Esophagus squamous epithelium (tissue), 5 donors: ENCODE data around the gene PNPLA4. TPM values are rescaled to one million over a fixed set of nuclear protein-coding genes. Genes with fewer than 3 reads are reported as not detected.

Experiments used
- DNase-seq: peaks from one replicate; lab custom pipeline; 2025; lab: John Stamatoyannopoulos, UW
- H3K27ac ChIP-seq, 4 donors: fragments of 200-600 bp; sonication (generic); one replicate each; pipeline ENCODE4 v1.5.1; 2016 to 2019; ENCODE audit warnings: mild to moderate bottlenecking in 1 of 4
- H3K27me3 ChIP-seq, 4 donors: fragments of 200-600 bp; sonication (generic); 1 replicate in 3 of 4; 2 replicates in 1 of 4; pipeline versions ENCODE4 v1.5.1 to v1.6.0; 2017 to 2021; ENCODE audit warnings: antibody characterized with exemption in 1 of 4
- H3K36me3 ChIP-seq, 3 donors: fragments of 200-600 bp; sonication (generic); one replicate each; pipeline ENCODE4 v1.5.1; 2016 to 2019
- H3K4me1 ChIP-seq, 3 donors: fragments of 200-600 bp; sonication (generic); one replicate each; pipeline ENCODE4 v1.5.1; 2017 to 2019
- H3K4me3 ChIP-seq, 4 donors: fragments of 200-600 bp; sonication (generic); 1 replicate in 3 of 4; 2 replicates in 1 of 4; pipeline ENCODE4 v1.5.1; 2016 to 2019; ENCODE audit warnings: mild to moderate bottlenecking in 2 of 4, moderate library complexity in 1 of 4
- H3K9me3 ChIP-seq, 3 donors: fragments of 200-600 bp; sonication (generic); one replicate each; pipeline ENCODE4 v1.5.1; 2016 to 2019
- POLR2A ChIP-seq, 4 donors: fragments of 450-650 bp; IDR thresholded peaks; one replicate each; pipeline ENCODE4 v1.6.1; 2017; ENCODE audit warnings: antibody characterized with exemption in 4 of 4, mild to moderate bottlenecking in 4 of 4, moderate library complexity in 3 of 4
- WGBS, 2 donors: methylation state at CpG; one replicate each; pipeline ENCODE4 v1.1.5; 2018; 5-methylcytosine and 5-hydroxymethylcytosine counted together
- intact Hi-C: fragments of 100-400 bp; cut with DNase I; formaldehyde crosslinking; loops from one replicate; pipeline ENCODE4 v1.15.0; 2022
- total RNA-seq, 4 donors: library from RNA; depleted of rRNA; stranded (reverse); fragments of >200 nt; gene quantifications; one replicate each; pipeline ENCODE4 v1.1.0, GENCODE V29; 2016
- TF ChIP-seq, protein P1 (sequence below), 6 experiments: fragments of 450-650 bp in 4 of 6; fragments of 200-600 bp in 2 of 6; sonication (generic) in 2 of 6; IDR thresholded peaks; one replicate each; pipeline ENCODE4 v1.5.1; 2016 to 2019; ENCODE audit warnings: antibody characterized with exemption in 6 of 6, mild to moderate bottlenecking in 4 of 6, moderate library complexity in 4 of 6
- donor health status: DM: yes; HTN: yes; CAD: no.

The PNPLA4 gene
- total RNA-seq, 4 donors from 2014 or later = 8.6 to 33.8 (median 12.7) TPM

DNA sequence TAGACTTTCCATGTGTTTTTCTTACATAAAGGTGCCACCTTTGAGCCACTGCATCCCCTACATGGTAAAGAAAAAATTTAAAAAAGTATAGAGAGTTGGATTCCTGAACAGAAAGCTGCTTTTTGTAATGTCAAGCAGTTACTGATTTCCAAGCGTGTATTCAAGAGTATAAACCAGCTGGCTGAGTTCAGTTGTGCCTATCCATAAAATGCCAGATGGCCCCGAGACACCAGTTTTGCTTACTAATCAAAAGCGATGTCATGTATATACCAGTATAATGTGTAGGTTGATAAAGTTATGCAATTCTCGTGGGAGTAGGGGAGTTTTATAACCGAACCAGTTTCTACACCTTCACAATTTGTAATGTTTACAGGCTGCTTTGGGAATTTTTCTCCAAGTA lies 26.2 kb upstream of the PNPLA4 start:
- no peak overlapping the region for H3K4me3 ChIP-seq
- TF ChIP-seq, protein P1, sequence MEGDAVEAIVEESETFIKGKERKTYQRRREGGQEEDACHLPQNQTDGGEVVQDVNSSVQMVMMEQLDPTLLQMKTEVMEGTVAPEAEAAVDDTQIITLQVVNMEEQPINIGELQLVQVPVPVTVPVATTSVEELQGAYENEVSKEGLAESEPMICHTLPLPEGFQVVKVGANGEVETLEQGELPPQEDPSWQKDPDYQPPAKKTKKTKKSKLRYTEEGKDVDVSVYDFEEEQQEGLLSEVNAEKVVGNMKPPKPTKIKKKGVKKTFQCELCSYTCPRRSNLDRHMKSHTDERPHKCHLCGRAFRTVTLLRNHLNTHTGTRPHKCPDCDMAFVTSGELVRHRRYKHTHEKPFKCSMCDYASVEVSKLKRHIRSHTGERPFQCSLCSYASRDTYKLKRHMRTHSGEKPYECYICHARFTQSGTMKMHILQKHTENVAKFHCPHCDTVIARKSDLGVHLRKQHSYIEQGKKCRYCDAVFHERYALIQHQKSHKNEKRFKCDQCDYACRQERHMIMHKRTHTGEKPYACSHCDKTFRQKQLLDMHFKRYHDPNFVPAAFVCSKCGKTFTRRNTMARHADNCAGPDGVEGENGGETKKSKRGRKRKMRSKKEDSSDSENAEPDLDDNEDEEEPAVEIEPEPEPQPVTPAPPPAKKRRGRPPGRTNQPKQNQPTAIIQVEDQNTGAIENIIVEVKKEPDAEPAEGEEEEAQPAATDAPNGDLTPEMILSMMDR (IDR thresholded peaks at IDR 0.05) = no peak
- no peak for TF ChIP-seq POLR2A (IDR thresholded peaks at IDR 0.05)
- no peak for DNase-seq
- no peaks in the 10 kb centered on the region for H3K4me1 ChIP-seq
- WGBS, 2 donors = 21 to 55% methylated on average over 5 of the region's 5 CpGs
- no peaks in the 10 kb centered on the region for H3K27me3 ChIP-seq
- H3K36me3 ChIP-seq = no peaks in the 10 kb centered on the region
- H3K9me3 ChIP-seq = no peaks in the 10 kb centered on the region
- H3K27ac ChIP-seq = no peak overlapping the region
- intact Hi-C loops = no loop called here

DNA sequence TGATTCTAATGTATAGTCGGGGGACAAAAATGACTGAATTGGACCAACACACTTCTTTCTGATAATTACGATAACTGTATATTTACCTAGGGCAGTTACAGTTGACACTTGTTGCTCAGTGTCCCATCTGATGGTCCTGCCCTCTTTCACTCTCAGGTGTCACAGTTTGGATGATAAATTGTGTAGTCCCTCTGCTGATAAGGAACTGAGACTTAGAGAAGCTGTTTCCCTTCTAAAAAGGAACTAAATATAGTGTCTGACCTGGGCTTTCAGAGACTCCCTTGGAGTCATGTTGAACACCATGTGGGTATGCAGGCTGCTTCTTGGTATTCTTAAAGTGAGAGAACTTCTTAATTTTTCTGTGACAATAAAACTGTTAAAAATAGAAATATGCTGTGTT lies 23.7 kb upstream of the PNPLA4 start:
- no peak for TF ChIP-seq POLR2A (IDR thresholded peaks at IDR 0.05)
- TF ChIP-seq, protein P1 (IDR thresholded peaks at IDR 0.05) = no peak
- Histone ChIP-seq H3K9me3 (no peaks in the 10 kb centered on the region), H3K36me3 (no peaks in the 10 kb centered on the region), H3K27ac (no peak overlapping the region), H3K27me3 (no peaks in the 10 kb centered on the region), H3K4me1 (no peaks in the 10 kb centered on the region), H3K4me3 (no peak overlapping the region)
- intact Hi-C loops = no loop called here
- DNase-seq = no peak
- WGBS, 2 donors = 80 to 90% methylated on average over 2 of the region's 2 CpGs

DNA sequence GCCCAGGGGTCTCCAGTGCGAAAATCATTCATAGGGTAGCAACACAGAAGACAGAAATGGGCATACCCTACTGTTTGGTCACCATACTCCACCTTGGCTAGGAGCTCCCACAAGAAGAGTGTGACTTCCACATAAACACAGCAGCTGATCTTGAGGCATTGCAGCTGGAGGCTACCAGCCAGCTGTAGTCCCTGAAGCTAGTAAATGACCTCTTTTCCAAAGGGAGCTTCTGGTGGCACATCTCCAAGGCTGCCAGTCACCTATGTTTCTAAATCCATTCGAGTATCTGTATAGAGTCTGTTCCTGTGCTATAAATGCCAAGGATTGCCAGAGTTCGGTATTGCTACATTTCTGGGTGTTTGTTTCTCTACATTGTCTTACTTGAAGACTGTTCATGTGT lies 21.3 kb upstream of the PNPLA4 start:
- Histone ChIP-seq H3K27ac (no peak overlapping the region), H3K9me3 (no peaks in the 10 kb centered on the region), H3K27me3 (no peaks in the 10 kb centered on the region), H3K4me3 (no peak overlapping the region), H3K36me3 (no peaks in the 10 kb centered on the region), H3K4me1 (no peaks in the 10 kb centered on the region)
- intact Hi-C loops = no loop called here
- 59 to 66% methylated on average over 3 of the region's 3 CpGs for WGBS, 2 donors
- no peak for TF ChIP-seq POLR2A (IDR thresholded peaks at IDR 0.05)
- TF ChIP-seq, protein P1 (IDR thresholded peaks at IDR 0.05) = no peak
- no peak for DNase-seq

DNA sequence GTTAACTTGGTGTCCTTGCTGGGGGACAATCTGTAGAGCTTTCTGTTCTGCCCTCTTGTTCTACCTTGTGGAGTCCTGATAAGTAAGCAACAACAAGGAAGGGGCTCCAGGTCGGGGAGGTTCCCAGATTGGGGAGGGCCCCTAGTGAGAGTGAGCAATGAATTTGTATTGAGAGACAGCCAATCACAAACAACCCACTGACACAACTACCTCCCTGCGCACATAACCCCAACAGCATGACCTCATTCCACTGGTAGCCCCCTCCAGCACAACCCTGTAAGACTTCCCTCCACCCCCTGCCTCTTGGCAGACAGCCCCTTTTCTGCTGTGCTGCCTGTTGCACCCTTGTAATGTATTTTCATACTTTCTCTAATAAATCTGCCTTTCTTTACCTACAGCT lies 19.7 kb upstream of the PNPLA4 start:
- H3K4me3 ChIP-seq = no peak overlapping the region
- intact Hi-C loops = no loop called here
- H3K36me3 ChIP-seq = no peaks in the 10 kb centered on the region
- WGBS, 2 donors = 71 to 80% methylated on average over 1 to 2 of the region's 2 CpGs
- H3K27ac ChIP-seq = no peak overlapping the region
- no peaks in the 10 kb centered on the region for H3K4me1 ChIP-seq
- no peak for TF ChIP-seq POLR2A (IDR thresholded peaks at IDR 0.05)
- TF ChIP-seq, protein P1 (IDR thresholded peaks at IDR 0.05) = no peak
- H3K9me3 ChIP-seq = no peaks in the 10 kb centered on the region
- no peak for DNase-seq
- no peaks in the 10 kb centered on the region for H3K27me3 ChIP-seq

- no peak overlapping the region for H3K27ac ChIP-seq
- H3K27me3 ChIP-seq = no peaks in the 10 kb centered on the region
- WGBS, 2 donors = 35 to 54% methylated on average over 6 of the region's 6 CpGs
- DNase-seq = no peak
- intact Hi-C loops = no loop called here
- no peak overlapping the region for H3K4me3 ChIP-seq
- H3K36me3 ChIP-seq = no peaks in the 10 kb centered on the region
- no peaks in the 10 kb centered on the region for H3K4me1 ChIP-seq
- H3K9me3 ChIP-seq = no peaks in the 10 kb centered on the region
- no peak for TF ChIP-seq POLR2A (IDR thresholded peaks at IDR 0.05)
- TF ChIP-seq, protein P1 (IDR thresholded peaks at IDR 0.05) = no peak
Observed at GRCh38 chrX:7943600-7944245, 16.5 kb upstream of the PNPLA4 start.
